GM10266 (cell line): ENCODE measurements around the gene P3R3URF.
A peak's percentile ranks its signal among the peaks of the same experiment; 100 is the strongest.

Experiments
- DNase-seq: peaks from one replicate; pipeline ENCODE4 v3.0.0; 2012; ENCODE audit errors: extremely low spot score
- TF ChIP-seq, protein P1 (sequence below): IDR thresholded peaks from 2 replicates; pipeline ENCODE4 v1.5.1; 2012; ENCODE audit warnings: mild to moderate bottlenecking, low read depth; ENCODE audit not compliant: control insufficient read depth, insufficient read depth; ENCODE audit errors: missing control alignments

P3R3URF gene

DNA sequence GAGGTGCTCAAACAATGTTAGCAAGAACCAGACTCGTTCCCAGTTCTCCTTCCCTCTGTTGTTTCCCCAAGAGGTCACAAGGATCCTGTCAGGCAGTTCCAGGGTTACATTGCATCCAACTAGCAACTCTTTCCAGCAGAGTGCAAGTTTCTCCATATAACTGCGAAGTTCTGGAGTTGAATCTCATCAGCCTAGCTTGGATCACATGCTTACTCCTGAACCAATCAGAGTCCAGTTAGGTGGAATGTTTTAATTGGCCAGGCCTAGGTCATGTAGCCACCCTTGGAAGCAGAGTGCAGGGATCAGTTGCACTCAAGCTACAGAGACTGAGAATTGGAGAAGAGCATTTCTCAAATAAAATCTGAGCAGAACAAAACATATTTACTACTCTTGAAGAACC lies 28.0 kb downstream of the P3R3URF start:
- TF ChIP-seq, protein P1, sequence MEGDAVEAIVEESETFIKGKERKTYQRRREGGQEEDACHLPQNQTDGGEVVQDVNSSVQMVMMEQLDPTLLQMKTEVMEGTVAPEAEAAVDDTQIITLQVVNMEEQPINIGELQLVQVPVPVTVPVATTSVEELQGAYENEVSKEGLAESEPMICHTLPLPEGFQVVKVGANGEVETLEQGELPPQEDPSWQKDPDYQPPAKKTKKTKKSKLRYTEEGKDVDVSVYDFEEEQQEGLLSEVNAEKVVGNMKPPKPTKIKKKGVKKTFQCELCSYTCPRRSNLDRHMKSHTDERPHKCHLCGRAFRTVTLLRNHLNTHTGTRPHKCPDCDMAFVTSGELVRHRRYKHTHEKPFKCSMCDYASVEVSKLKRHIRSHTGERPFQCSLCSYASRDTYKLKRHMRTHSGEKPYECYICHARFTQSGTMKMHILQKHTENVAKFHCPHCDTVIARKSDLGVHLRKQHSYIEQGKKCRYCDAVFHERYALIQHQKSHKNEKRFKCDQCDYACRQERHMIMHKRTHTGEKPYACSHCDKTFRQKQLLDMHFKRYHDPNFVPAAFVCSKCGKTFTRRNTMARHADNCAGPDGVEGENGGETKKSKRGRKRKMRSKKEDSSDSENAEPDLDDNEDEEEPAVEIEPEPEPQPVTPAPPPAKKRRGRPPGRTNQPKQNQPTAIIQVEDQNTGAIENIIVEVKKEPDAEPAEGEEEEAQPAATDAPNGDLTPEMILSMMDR = no peak
- DNase-seq = no peak

DNA sequence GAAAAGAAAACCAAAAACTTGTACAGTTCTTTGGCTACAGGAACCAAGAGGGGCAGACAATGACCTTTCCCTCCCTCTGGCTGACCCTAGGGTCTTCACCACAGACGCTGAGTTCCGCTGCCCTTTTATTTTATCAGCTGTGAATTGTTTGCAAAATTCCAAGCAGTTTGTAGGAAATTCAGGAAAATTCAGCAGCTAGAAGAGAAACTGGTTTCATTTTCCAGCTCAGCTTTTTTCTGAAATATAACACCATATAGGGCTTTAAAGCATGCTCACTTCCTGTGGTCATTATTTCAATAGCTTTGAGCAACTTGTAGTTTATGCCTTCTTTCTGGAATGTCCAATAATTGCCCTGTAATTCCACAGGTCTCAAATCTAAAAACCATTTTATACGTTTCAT lies 38.4 kb downstream of the P3R3URF start:
- TF ChIP-seq, protein P1 = no peak
- DNase-seq = no peak

DNA sequence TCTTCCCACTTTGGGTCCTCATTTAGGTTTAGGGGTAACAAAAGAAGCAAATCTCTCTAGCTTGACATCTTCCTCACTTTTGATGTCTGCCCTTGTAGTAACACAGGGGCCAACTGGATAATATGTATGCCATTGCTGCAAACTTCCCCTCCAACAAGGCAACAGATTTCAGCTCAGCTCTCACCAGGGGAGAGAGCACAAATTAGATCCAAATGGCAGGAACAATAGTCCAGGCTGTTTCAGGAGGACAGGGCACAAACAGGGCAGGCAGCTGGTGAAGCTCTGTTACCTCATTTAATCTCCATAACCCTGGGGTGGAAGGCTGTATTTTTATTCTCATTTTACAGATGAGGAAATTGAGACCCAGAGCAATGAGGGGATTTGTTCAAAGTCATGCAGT lies 39.6 kb downstream of the P3R3URF start:
- TF ChIP-seq, protein P1 = no peak
- no peak for DNase-seq

DNA sequence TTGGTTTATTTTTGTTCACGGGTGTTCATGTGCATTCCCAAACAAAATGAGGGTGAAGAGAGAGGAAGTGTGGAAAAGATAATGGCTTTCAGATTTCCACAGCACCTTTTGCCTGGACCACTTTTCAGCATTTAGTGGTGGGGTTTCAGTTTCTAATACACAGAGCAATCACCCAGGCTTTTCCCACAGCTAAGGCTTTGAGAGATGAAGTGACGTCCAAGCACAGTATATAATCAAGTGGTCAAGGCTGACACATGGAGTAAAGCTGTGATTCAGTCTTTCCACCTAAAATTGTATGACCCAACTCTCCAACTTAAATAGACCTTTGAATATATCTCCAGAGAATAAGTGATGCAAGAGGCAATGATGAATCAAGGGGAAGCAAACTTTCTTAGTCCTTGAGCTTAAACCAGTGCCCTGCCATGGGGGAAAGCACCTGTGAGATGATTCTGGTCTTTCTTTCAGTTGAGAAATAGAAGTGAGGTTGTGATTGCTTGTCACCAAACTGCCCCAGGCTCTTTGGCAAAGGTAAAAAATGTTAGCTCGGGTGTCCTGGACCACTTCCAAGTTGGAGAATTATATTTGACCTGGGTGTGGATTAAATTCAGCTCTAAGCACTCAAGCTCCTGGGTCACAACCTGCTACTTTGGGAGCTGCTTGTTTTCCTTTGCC lies 41.5 kb downstream of the P3R3URF start:
- TF ChIP-seq, protein P1 = no peak
- DNase-seq = peak; percentile 40

DNA sequence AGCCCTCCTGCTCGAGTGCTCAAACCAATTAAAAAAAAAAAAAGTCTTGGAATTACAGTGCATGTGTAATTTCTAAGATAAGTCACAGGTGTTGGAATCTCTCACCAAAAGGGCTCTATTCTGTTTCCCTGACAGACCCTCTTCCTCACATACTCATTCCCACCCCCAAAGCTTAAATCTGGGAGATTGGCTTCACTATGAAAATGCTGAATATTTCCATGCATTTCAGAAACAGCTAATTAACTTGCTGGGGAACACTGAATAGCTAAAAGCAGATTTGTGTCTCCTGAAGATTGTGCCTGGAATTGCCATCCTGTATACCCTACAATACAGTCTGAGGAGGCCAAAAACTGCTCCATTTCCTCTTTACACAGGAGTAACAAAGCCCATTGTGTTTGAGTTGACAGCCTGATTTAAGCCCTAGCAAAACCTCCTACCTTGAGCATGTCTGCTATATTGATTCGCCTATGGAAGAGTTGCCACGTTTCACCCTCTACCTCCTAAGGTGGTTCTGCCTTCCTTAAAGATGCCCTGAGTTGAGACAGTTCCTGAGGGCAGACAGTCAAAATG lies 42.4 kb downstream of the P3R3URF start:
- no peak for DNase-seq
- TF ChIP-seq, protein P1 = no peak

DNA sequence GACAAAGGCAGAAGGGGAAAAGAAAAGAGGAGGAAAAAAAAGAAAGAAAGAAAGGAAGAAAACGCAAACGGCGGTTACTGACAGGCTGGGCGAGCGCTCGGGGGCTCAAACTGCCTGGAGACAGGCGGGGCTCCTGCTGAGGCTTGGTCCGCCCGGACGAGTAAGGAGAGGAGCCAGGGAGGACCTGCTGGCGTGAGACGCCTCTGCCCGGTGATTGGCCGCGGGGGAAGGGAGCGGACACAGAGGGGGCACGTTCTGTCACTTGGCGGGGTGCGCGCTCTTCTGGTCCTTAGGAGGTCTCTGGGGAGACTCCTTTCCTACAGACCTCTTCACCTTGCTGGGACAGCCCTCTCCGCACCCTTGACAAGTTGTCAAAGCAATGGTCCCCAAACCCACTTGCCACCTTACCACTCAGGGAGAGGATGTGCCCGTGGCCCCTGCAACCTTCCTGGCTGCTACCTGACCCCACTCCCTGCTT lies 43.1 kb downstream of the P3R3URF start:
- TF ChIP-seq, protein P1 = no peak
- peak; percentile 69 for DNase-seq

DNA sequence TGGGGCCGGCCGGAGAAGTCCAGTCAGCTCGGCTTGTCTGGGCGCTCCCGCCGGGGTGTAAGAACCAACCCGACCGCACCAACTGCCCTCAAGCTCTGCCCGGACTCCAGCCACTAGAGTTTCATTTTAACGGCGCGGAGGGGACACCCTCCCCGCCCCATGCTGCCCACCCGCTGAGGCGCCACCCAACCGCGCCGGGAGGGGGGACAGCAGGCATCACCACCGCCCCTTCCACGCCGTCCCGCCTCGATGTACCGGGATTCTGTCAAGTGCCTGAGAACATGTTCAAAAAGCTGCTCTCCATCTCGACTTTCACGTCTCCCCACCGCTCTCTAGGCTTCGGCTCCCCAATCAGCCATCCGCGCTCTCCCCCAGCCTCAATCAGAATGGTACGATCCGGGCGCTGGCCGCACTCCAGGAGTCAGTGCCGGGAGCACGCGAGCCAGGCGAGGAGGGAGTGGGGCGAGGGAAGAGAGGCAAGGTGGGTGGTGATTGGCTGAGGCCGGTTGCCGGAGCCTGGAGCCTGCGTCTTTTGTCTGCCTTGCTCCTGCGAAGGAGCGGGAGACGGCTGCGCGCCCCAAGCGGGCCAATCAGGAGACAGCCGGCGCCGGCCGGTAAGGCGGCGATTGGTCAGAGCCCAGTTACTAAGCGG lies 43.6 kb downstream of the P3R3URF start, which contains the start of gene PIK3R3:
Gene PIK3R3, minus strand, starts transcription at position 101 of the 652 bp plus-strand sequence. CDS start 677 bp downstream, outside the sequence.
- peak; percentile 93 for DNase-seq
- TF ChIP-seq, protein P1 = no peak
